HCT116 (cell line): ENCODE measurements around the gene ACHE. TPM values are rescaled to one million over a fixed set of nuclear protein-coding genes. Genes with fewer than 3 reads are reported as not detected.

ENCODE experiments used
- ATAC-seq: fragments of 200-7000 bp; cut with Tn5 transposase; 2 replicates; pipeline ENCODE4 v1.9.1; 2020; ENCODE audit warnings: mild to moderate bottlenecking, moderate library complexity
- BruUV-seq: library from RNA; stranded (reverse); fragments of 400-500 nt; replicated peaks from 2 replicates; lab custom pipeline; 2021; lab: Mats Ljungman, UMichigan
- CTCF ChIA-PET: fragments of 300-600 bp; sonication (Branson Sonifier 250); formaldehyde crosslinking; loops from one replicate; lab custom pipeline; 2021; ENCODE audit warnings: antibody characterized with exemption; lab: Charles Lee
- POLR2A ChIA-PET: fragments of 300-600, 350-600 bp; sonication (Branson Sonifier 250); formaldehyde crosslinking; loops from one replicate; lab custom pipeline; 2021; ENCODE audit warnings: antibody characterized with exemption; lab: Charles Lee
- RAD21 ChIA-PET, 2 experiments: fragments of 300-600 bp; sonication (Branson Sonifier 250); formaldehyde crosslinking; loops; one replicate each; lab custom pipeline; 2023; ENCODE audit warnings: low total read pairs in 2 of 2; ENCODE audit not compliant: uncharacterized antibody in 2 of 2, unreplicated experiment in 2 of 2, low non-redundant PET in 1 of 2; lab: Charles Lee
- DNase-seq: peaks from one replicate; pipeline ENCODE4 v3.0.0-alpha.2; 2010; ENCODE audit warnings: low read depth, low spot score
- H2AFZ ChIP-seq: fragments of 200-600 bp; shearing (Covaris generic), sonication (generic); 2 replicates; pipeline ENCODE4 v1.6.1; 2017; ENCODE audit warnings: low read depth, mixed run types, mixed read lengths, antibody characterized with exemption, low read length; ENCODE audit not compliant: poor library complexity, severe bottlenecking
- H3K27ac ChIP-seq: 2 replicates; pipeline ENCODE4 v1.5.1; 2012; ENCODE audit warnings: low read depth, low read length
- H3K27me3 ChIP-seq: fragments of 200-600 bp; sonication (generic); 2 replicates; pipeline ENCODE4 v1.6.1; 2016; ENCODE audit warnings: mixed run types, low read length, mixed read lengths; ENCODE audit not compliant: insufficient read depth
- H3K36me3 ChIP-seq, 2 experiments: fragments of 200-500 bp in 1 of 2; fragments of 200-600 bp in 1 of 2; sonication (Bioruptor generic) in 1 of 2; sonication (generic) in 1 of 2; 2 replicates each; pipeline versions ENCODE4 v1.5.1 to v1.6.1; 2014 to 2016; ENCODE audit warnings: low read length in 2 of 2, inconsistent platforms in 1 of 2, mixed read lengths in 1 of 2, mixed run types in 1 of 2; ENCODE audit not compliant: insufficient read depth in 2 of 2, control insufficient read depth in 1 of 2
- H3K4me1 ChIP-seq, 2 experiments: fragments of 200-600 bp in 1 of 2; sonication (generic) in 1 of 2; 2 replicates each; pipeline versions ENCODE4 v1.5.1 to v1.6.1; 2012 to 2017; ENCODE audit warnings: low read length in 2 of 2, inconsistent platforms in 1 of 2, mild to moderate bottlenecking in 1 of 2, mixed read lengths in 1 of 2, mixed run types in 1 of 2, moderate library complexity in 1 of 2; ENCODE audit not compliant: insufficient read depth in 2 of 2, control insufficient read depth in 1 of 2
- H3K4me2 ChIP-seq: fragments of 200-600 bp; sonication (generic); 2 replicates; pipeline ENCODE4 v1.6.1; 2017; ENCODE audit warnings: mixed run types, low read length, mixed read lengths
- H3K4me3 ChIP-seq, 2 experiments: fragments of 200-600 bp in 1 of 2; sonication (generic) in 1 of 2; replicated peaks in 1 of 2; 2 replicates each; pipeline ENCODE4 v1.5.1; 2011 to 2016; ENCODE audit warnings: low read length in 2 of 2, control low read depth in 1 of 2, low read depth in 1 of 2, mild to moderate bottlenecking in 1 of 2, mixed read lengths in 1 of 2, mixed run types in 1 of 2
- H3K79me2 ChIP-seq: fragments of 200-600 bp; sonication (generic); 2 replicates; pipeline ENCODE4 v1.6.1; 2017; ENCODE audit warnings: mild to moderate bottlenecking, mixed run types, low read length, moderate library complexity, mixed read lengths; ENCODE audit not compliant: insufficient read depth
- H3K9ac ChIP-seq: fragments of 200-600 bp; sonication (generic); 2 replicates; pipeline ENCODE4 v1.6.1; 2016; ENCODE audit warnings: low read length, mixed read lengths
- H3K9me2 ChIP-seq: fragments of 200-600 bp; sonication (generic), shearing (Covaris generic); 2 replicates; pipeline ENCODE4 v1.6.1; 2017; ENCODE audit warnings: mixed run types, mild to moderate bottlenecking, moderate library complexity; ENCODE audit not compliant: insufficient read depth
- H3K9me3 ChIP-seq, 2 experiments: fragments of 200-500 bp in 1 of 2; fragments of 200-600 bp in 1 of 2; sonication (Bioruptor generic) in 1 of 2; sonication (generic) in 1 of 2; 2 replicates each; pipeline ENCODE4 v1.6.1; 2014 to 2017; ENCODE audit warnings: low read length in 2 of 2, mixed read lengths in 2 of 2, inconsistent platforms in 1 of 2, low read depth in 1 of 2, mild to moderate bottlenecking in 1 of 2, mixed run types in 1 of 2, moderate library complexity in 1 of 2; ENCODE audit not compliant: control insufficient read depth in 1 of 2, insufficient read depth in 1 of 2
- H4K20me1 ChIP-seq: fragments of 200-600 bp; sonication (generic), shearing (Covaris generic); 2 replicates; pipeline ENCODE4 v1.6.1; 2017; ENCODE audit warnings: mixed run types, mild to moderate bottlenecking, moderate library complexity; ENCODE audit not compliant: insufficient read depth
- EZH2phosphoT487 ChIP-seq: fragments of 200-600 bp; IDR thresholded peaks from 2 replicates; pipeline ENCODE4 v1.6.1; 2018; ENCODE audit warnings: antibody characterized with exemption, borderline replicate concordance
- POLR2AphosphoS5 ChIP-seq: IDR thresholded peaks from 2 replicates; pipeline ENCODE4 v1.6.1; 2011; ENCODE audit warnings: mild to moderate bottlenecking, low read depth, low read length, moderate library complexity
- RAD21 ChIP-seq: IDR thresholded peaks from 2 replicates; pipeline ENCODE4 v1.6.1; 2012; ENCODE audit warnings: low read depth, mild to moderate bottlenecking
- SIN3A ChIP-seq: IDR thresholded peaks from 2 replicates; pipeline ENCODE4 v1.6.1; 2012; ENCODE audit warnings: low read depth
- SP1 ChIP-seq: IDR thresholded peaks from 2 replicates; pipeline ENCODE4 v1.6.1; 2012; ENCODE audit warnings: low read depth
- ZBTB33 ChIP-seq: IDR thresholded peaks from 2 replicates; pipeline ENCODE4 v1.6.1; 2011; ENCODE audit warnings: mild to moderate bottlenecking, low read length, moderate library complexity; ENCODE audit not compliant: insufficient replicate concordance; ENCODE audit errors: extremely low read depth
- ZFX ChIP-seq: fragments of 450-650 bp; IDR thresholded peaks from 2 replicates; pipeline ENCODE4 v1.6.1; 2017
- intact Hi-C: fragments of 100-400 bp; cut with micrococcal nuclease; formaldehyde crosslinking; loops from 2 replicates; pipeline ENCODE4 v1.10.0; 2022
- total RNA-seq: library from RNA; stranded (reverse); gene quantifications from one replicate; pipeline ENCODE4 v1.2.1, GENCODE V29; 2021; ENCODE audit not compliant: unreplicated experiment

ACHE gene
- total RNA-seq, 1 experiment from 2014 or later: 1.8 TPM

- Histone ChIP-seq H3K36me3 (no peaks in the 10 kb centered on the region), H2AFZ (no peak overlapping the region), H3K9me3 (no peaks in the 10 kb centered on the region), H3K27ac (no peak overlapping the region), H3K4me3 (no peak overlapping the region), H3K9ac (no peak overlapping the region), H3K4me1 (peaks cover 6 to 16% of the 10 kb centered on the region in 2 experiments; a peak in 3 of 4 replicates), H4K20me1 (no peaks in the 10 kb centered on the region), H3K27me3 (no peaks in the 10 kb centered on the region), H3K9me2 (no peaks in the 10 kb centered on the region), H3K4me2 (no peak overlapping the region), H3K79me2 (peaks cover 18% of the 10 kb centered on the region; the same call in 1 of the 2 replicates)
- DNase-seq: no peak
- ChIA-PET CTCF (interaction anchor here (1.2 kb wide), 1 partner anchor 149 kb away, joined by 4 read pairs; the partner anchor contains the start of gene POP7), POLR2A (interaction anchor here (1.1 kb wide), 1 partner anchor 21 kb away, joined by 3 read pairs; the partner anchor contains the start of gene SRRT), RAD21 (no interaction called here)
- BruUV-seq: no TSS peak
- no peak for ATAC-seq
- intact Hi-C loops: no loop called here
- TF ChIP-seq ZFX (no peak), POLR2AphosphoS5 (no peak), EZH2phosphoT487 (no peak), ZBTB33 (no peak), SP1 (no peak), RAD21 (no peak), SIN3A (no peak)
Observed at GRCh38 chr7:100854146-100854895, 41.4 kb downstream of the ACHE start.
